B cell (primary cell): Measurements from ENCODE around the gene SARS2.

Experiments used
- CTCF ChIP-seq: fragments of 200-600 bp; IDR thresholded peaks from one replicate; pipeline ENCODE4 v1.8.0; 2022; ENCODE audit warnings: antibody characterized with exemption, mild to moderate bottlenecking
- EZH2 ChIP-seq: IDR thresholded peaks from 2 replicates; pipeline ENCODE4 v1.6.1; 2012; ENCODE audit warnings: borderline replicate concordance, low read depth, mild to moderate bottlenecking, moderate library complexity, low read length; ENCODE audit not compliant: insufficient read depth, poor library complexity, severe bottlenecking

DNA sequence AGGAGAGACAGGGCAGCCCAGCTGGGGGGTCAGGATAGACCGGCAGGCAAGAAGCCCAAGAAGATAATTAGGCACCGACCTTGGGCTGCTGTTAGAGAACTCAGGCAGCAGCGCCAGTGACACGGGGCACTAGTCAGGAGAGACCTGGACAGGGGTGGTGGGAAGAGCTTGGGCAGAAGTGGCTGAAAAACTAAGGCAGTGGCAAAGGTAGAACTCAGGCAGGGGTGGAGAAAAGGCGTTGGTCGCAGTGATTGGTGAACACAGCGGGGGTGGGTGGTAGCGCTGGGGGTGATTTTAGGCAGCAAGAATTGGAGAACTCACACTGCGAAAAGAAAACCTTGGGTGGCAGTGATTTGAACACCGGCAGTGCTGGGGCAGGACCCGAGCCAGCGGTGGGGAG, 22.9 kb downstream of the SARS2 start:
- TF ChIP-seq CTCF (no peak), EZH2 (no peak)
